ENCODE measurements around the gene HS6ST2. TPM values are rescaled to one million over a fixed set of nuclear protein-coding genes. Genes with fewer than 3 reads are reported as not detected.

The HS6ST2 gene
- total RNA-seq, 2 experiments from 2014 or later = not detected

GRCh38 chrX:132592880-132593279 lies 365.5 kb downstream of the HS6ST2 start:
- no peaks in the 10 kb centered on the region for H3K9me3 ChIP-seq (ENCODE audit: low read length)
- ChIA-PET POLR2A (no interaction called here), CTCF (ENCODE audit: unreplicated experiment) (interaction anchor here (1.3 kb wide), 1 partner anchor 300 kb away, joined by 3 read pairs; no protein-coding TSS in a partner anchor)
- no peak overlapping the region for H3K4me3 ChIP-seq (ENCODE audit: low read depth, low read length, poor library complexity, severe bottlenecking)
- H3K79me2 ChIP-seq (ENCODE audit: insufficient read depth, low read depth, low read length) = no peaks in the 10 kb centered on the region
- H3K4me1 ChIP-seq (ENCODE audit: insufficient read depth, low read length, poor library complexity, severe bottlenecking) = no peaks in the 10 kb centered on the region
- no peak overlapping the region for H3K27ac ChIP-seq (ENCODE audit: low read depth, low read length, poor library complexity, severe bottlenecking)
- H3K4me2 ChIP-seq (ENCODE audit: low read length) = no peak overlapping the region
- no TSS peak for BruUV-seq (replicated peaks)
- TF ChIP-seq CTCF (conservative IDR thresholded peaks at IDR 0.05; ENCODE audit: low read length) (peak; percentile 63), EZH2phosphoT487 (IDR thresholded peaks at IDR 0.05; ENCODE audit: borderline replicate concordance, low read depth, low read length) (no peak)
- DNase-seq (ENCODE audit: low spot score) = peak; percentile 22
- no peak overlapping the region for H2AFZ ChIP-seq (ENCODE audit: low read length)
- no peaks in the 10 kb centered on the region for H3K9me2 ChIP-seq (ENCODE audit: insufficient read depth, low read length)
- H3K36me3 ChIP-seq (ENCODE audit: insufficient read depth, low read length) = no peaks in the 10 kb centered on the region
- intact Hi-C loops (cut with micrococcal nuclease; ENCODE audit: unreplicated experiment) = loop anchor here (5.0 kb wide), 1 partner anchor 301 kb away; no protein-coding TSS in a partner anchor
- no peaks in the 10 kb centered on the region for H4K20me1 ChIP-seq (ENCODE audit: insufficient read depth, low read length)

- Histone ChIP-seq H3K79me2 (ENCODE audit: insufficient read depth, low read depth, low read length) (no peaks in the 10 kb centered on the region), H2AFZ (ENCODE audit: low read length) (no peak overlapping the region), H3K36me3 (ENCODE audit: insufficient read depth, low read length) (no peaks in the 10 kb centered on the region), H4K20me1 (ENCODE audit: insufficient read depth, low read length) (no peaks in the 10 kb centered on the region), H3K27ac (ENCODE audit: low read depth, low read length, poor library complexity, severe bottlenecking) (no peak overlapping the region), H3K4me3 (ENCODE audit: low read depth, low read length, poor library complexity, severe bottlenecking) (no peak overlapping the region), H3K9me2 (ENCODE audit: insufficient read depth, low read length) (no peaks in the 10 kb centered on the region), H3K9me3 (ENCODE audit: low read length) (no peaks in the 10 kb centered on the region), H3K4me2 (ENCODE audit: low read length) (no peak overlapping the region), H3K4me1 (ENCODE audit: insufficient read depth, low read length, poor library complexity, severe bottlenecking) (no peaks in the 10 kb centered on the region)
- ChIA-PET POLR2A (no interaction called here), CTCF (ENCODE audit: unreplicated experiment) (no interaction called here)
- no peak for DNase-seq (ENCODE audit: low spot score)
- TF ChIP-seq EZH2phosphoT487 (IDR thresholded peaks at IDR 0.05; ENCODE audit: borderline replicate concordance, low read depth, low read length) = no peak
- no peak for TF ChIP-seq CTCF (conservative IDR thresholded peaks at IDR 0.05; ENCODE audit: low read length)
- no TSS peak for BruUV-seq (replicated peaks)
- intact Hi-C loops (cut with micrococcal nuclease; ENCODE audit: unreplicated experiment) = loop anchor here (5.0 kb wide), 1 partner anchor 299 kb away; no protein-coding TSS in a partner anchor
These were observed 366.6 kb downstream of the HS6ST2 start for GRCh38 chrX:132591719-132592275.

GRCh38 chrX:132590350-132591026 lies 367.9 kb downstream of the HS6ST2 start:
- no peak overlapping the region for H3K4me3 ChIP-seq (ENCODE audit: low read depth, low read length, poor library complexity, severe bottlenecking)
- no peak overlapping the region for H3K4me2 ChIP-seq (ENCODE audit: low read length)
- H3K9me2 ChIP-seq (ENCODE audit: insufficient read depth, low read length) = no peaks in the 10 kb centered on the region
- H2AFZ ChIP-seq (ENCODE audit: low read length) = no peak overlapping the region
- CTCF ChIA-PET (ENCODE audit: unreplicated experiment) = no interaction called here
- no peaks in the 10 kb centered on the region for H4K20me1 ChIP-seq (ENCODE audit: insufficient read depth, low read length)
- no peaks in the 10 kb centered on the region for H3K36me3 ChIP-seq (ENCODE audit: insufficient read depth, low read length)
- no TSS peak for BruUV-seq (replicated peaks)
- no peaks in the 10 kb centered on the region for H3K4me1 ChIP-seq (ENCODE audit: insufficient read depth, low read length, poor library complexity, severe bottlenecking)
- no peaks in the 10 kb centered on the region for H3K79me2 ChIP-seq (ENCODE audit: insufficient read depth, low read depth, low read length)
- no peak for DNase-seq (ENCODE audit: low spot score)
- TF ChIP-seq EZH2phosphoT487 (IDR thresholded peaks at IDR 0.05; ENCODE audit: borderline replicate concordance, low read depth, low read length) (no peak), CTCF (conservative IDR thresholded peaks at IDR 0.05; ENCODE audit: low read length) (no peak)
- no peaks in the 10 kb centered on the region for H3K9me3 ChIP-seq (ENCODE audit: low read length)
- POLR2A ChIA-PET = no interaction called here
- intact Hi-C loops (cut with micrococcal nuclease; ENCODE audit: unreplicated experiment) = loop anchor here (5.0 kb wide), 1 partner anchor 298 kb away; no protein-coding TSS in a partner anchor
- no peak overlapping the region for H3K27ac ChIP-seq (ENCODE audit: low read depth, low read length, poor library complexity, severe bottlenecking)
